AG09319 (cell line): ENCODE results near the gene MED15.
"Not testable (repeated sequence)": the region's sequence is repeated elsewhere in the genome, so short reads cannot be mapped to it uniquely, and the experiment has no call there.

Experiments
- DNase-seq: peaks from one replicate; pipeline ENCODE4 v3.0.0-alpha.2; 2010; ENCODE audit warnings: low read depth; ENCODE audit errors: extremely low read depth
- CTCF ChIP-seq: IDR thresholded peaks from 2 replicates; pipeline ENCODE4 v1.5.1; 2011; ENCODE audit warnings: low read depth, mild to moderate bottlenecking, inconsistent platforms, low read length, moderate library complexity

MED15 gene

GRCh38 chr22:20591295-20591645, 83.9 kb downstream of the MED15 start:
- no peak for TF ChIP-seq CTCF
- no peak for DNase-seq

- no peak for DNase-seq
- no peak for TF ChIP-seq CTCF
Measured at GRCh38 chr22:20591660-20592310, 84.4 kb downstream of the MED15 start.

- not testable (repeated sequence) for DNase-seq
Measured at GRCh38 chr22:20594038-20594437, 86.6 kb downstream of the MED15 start.

GRCh38 chr22:20594486-20594885, 87.1 kb downstream of the MED15 start:
- not testable (repeated sequence) for DNase-seq

- no peak for TF ChIP-seq CTCF
- no peak for DNase-seq
Measured at GRCh38 chr22:20595461-20595860, 88.1 kb downstream of the MED15 start.

GRCh38 chr22:20599117-20599516, 91.7 kb downstream of the MED15 start:
- DNase-seq: no peak
- TF ChIP-seq CTCF: no peak

GRCh38 chr22:20600137-20600673, 92.8 kb downstream of the MED15 start:
- no peak for DNase-seq
- TF ChIP-seq CTCF: no peak

- TF ChIP-seq CTCF: no peak
- DNase-seq: no peak
Measured at GRCh38 chr22:20601308-20601707, 93.9 kb downstream of the MED15 start.
